ENCODE measurements around the gene PNPLA7. TPM values are rescaled to one million over a fixed set of nuclear protein-coding genes. Genes with fewer than 3 reads are reported as not detected.

The PNPLA7 gene
- total RNA-seq, 1 donor, result 2.3 TPM

DNA sequence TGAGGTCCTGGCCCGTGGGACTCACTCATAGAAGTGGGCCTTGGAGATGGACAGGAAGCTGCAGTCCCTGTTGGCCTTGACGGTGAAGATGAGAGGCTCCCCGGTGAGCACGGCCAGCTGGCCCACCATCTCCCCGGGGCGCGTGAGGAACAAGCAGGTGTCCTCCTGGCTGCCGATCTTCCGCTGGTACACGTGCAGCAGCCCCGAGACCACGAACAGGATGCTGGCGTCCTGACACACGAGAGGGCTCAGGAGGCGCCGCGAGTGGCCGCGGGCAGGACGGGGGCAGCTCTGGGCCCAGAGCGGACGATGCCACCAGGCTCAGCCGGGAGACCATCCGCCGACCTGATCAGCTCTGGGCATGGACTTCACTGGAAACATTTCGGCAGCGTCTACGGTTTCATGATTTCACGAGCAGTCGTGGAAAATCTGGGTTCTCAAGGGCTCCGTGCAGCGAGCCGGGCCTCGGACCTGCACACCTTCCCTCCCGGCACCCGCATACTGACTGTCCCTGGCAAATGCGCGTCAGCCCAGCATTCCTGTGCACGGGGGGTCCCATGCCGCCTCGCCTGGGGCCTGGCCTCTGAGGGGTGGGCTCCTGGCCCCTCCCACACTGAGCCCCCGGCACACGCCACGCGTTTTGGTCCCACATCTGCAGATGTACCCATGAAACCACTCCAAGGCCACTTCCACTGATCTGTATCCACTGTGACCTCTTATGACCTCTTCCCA is 49.4 kb downstream of the PNPLA7 start:
- Histone ChIP-seq H3K27me3 (ENCODE audit: insufficient read depth, low read length) (no peaks in the 10 kb centered on the region), H3K9me3 (ENCODE audit: low read depth, low read length) (no peaks in the 10 kb centered on the region), H3K4me3 (ENCODE audit: low read length) (no peak overlapping the region), H3K4me1 (ENCODE audit: insufficient read depth, low read length) (no peaks in the 10 kb centered on the region)

DNA sequence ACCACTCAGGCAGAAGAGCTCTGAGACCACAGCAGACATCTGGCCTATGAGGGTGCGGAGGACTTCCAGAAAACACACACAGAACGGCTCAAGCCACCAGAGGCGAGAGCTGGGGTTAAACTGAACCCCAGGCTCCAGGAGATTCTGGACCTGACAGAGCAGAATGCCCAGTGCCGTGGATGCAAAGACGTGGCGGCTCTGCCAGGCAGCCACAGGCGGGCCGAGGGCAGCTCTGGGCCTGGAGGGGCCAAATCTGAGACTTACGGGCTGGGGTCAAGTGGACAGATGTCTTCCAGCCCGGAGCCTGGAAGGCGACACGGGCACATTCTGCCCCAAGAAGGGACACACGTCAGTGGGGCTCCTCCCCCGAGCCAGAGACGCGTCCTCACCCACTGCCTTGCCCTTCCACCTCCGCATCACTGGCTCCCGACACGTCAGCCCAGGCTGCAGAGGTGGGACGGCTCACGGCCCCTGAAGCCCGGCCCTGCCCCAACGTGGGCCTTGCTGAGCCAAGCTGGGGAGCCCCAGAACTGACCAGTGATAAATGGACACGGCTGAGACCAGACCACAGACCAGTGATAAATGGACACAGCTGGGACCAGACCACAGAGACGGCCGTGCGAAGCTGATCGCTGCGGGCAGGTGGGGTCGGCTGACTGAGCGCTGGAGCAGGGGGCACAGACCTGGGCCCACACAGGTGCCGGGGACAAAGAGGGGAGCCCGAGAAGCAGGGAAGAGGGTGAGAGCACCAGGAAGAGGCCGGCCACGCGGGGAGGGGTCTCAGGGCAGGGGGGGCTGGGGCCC is 50.1 kb downstream of the PNPLA7 start:
- no peaks in the 10 kb centered on the region for H3K4me1 ChIP-seq (ENCODE audit: insufficient read depth, low read length)
- H3K4me3 ChIP-seq (ENCODE audit: low read length), result no peak overlapping the region
- H3K9me3 ChIP-seq (ENCODE audit: low read depth, low read length), result no peaks in the 10 kb centered on the region
- no peaks in the 10 kb centered on the region for H3K27me3 ChIP-seq (ENCODE audit: insufficient read depth, low read length)

DNA sequence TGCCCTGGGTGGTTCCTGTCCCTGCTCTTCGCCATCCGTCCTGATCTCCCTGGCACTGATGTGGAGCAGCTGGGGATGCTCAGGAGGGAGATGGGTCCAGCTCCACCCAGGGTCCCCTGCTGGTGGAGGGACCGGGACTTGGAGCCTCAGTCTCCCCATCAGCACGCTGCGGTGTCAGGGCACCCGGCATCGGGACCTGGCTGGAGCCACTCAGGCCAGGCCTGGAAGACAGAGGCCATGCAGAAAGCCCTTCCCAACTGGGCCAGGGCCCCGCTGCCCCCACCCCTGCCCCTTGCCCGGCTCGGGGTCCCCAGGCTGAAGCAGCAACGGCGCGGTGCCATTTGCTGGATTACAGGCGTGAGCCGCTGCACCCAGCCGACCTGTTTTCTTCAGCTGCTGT is 50.8 kb downstream of the PNPLA7 start:
- H3K9me3 ChIP-seq (ENCODE audit: low read depth, low read length), result no peaks in the 10 kb centered on the region
- no peaks in the 10 kb centered on the region for H3K27me3 ChIP-seq (ENCODE audit: insufficient read depth, low read length)
- H3K4me1 ChIP-seq (ENCODE audit: insufficient read depth, low read length), result peaks cover 2% of the 10 kb centered on the region
- H3K4me3 ChIP-seq (ENCODE audit: low read length), result no peak overlapping the region

DNA sequence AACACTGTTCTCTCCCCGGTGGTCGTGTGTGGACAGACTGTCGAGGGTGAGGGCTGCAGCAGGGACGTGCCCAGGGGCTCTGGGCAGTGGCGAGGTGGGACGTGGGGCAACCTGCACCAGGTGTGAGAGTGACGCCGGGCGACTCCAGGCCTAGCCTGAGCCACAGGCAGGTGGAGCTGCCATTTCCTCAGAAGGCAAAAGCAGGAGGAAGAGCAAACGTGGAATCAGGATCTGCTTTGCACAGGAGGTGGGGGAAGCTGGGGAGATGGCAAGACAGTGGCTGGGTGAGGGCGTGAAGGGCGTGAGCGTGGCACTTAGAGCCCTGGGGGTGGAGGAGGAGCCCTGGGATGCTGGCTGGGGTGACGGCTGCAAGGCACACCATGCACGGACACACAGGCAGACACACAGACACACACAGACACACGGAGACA is 51.5 kb downstream of the PNPLA7 start:
- peaks cover 9% of the 10 kb centered on the region for H3K4me1 ChIP-seq (ENCODE audit: insufficient read depth, low read length)
- H3K27me3 ChIP-seq (ENCODE audit: insufficient read depth, low read length), result no peaks in the 10 kb centered on the region
- no peaks in the 10 kb centered on the region for H3K9me3 ChIP-seq (ENCODE audit: low read depth, low read length)
- no peak overlapping the region for H3K4me3 ChIP-seq (ENCODE audit: low read length)

DNA sequence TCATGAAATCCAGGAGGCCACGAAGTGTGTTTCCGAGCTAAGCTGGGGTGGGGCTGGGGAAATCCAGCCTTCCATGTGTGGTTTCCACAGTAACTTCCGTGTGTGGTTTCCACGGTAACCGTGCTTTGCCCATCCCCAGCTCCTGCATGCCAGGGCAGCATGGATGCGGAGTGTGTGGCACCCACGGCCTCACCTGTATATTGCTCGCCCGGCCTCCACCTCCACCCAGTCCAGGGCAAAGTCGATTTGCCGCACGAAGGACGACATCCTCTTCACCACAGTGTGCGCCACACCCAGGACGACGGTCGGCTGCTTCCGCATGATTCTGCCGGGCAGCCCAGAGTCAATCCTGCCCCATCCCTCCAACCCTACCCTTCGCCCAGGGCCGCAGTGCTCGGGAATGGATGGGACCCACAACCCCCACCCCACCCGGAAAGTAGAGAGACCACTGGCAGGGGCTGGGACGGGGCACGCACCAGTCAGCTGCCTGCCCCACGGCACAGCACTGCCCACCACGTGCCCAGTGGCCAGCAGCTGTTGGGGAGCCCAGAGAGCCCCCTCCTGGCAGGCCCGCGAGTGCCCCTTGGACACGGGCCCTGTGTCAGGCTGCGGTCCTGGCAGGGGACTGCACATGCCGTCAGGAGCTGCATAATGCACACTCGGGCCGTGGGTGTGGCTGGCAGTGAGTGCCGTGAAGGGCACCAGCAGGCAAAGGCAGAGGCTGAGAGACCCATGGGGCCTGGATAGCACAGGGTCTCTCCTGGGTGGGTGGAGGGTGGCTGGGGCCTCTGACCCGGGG is 52.1 kb downstream of the PNPLA7 start:
- no peaks in the 10 kb centered on the region for H3K9me3 ChIP-seq (ENCODE audit: low read depth, low read length)
- H3K4me1 ChIP-seq (ENCODE audit: insufficient read depth, low read length), result peaks cover 13% of the 10 kb centered on the region
- no peaks in the 10 kb centered on the region for H3K27me3 ChIP-seq (ENCODE audit: insufficient read depth, low read length)
- H3K4me3 ChIP-seq (ENCODE audit: low read length), result no peak overlapping the region

DNA sequence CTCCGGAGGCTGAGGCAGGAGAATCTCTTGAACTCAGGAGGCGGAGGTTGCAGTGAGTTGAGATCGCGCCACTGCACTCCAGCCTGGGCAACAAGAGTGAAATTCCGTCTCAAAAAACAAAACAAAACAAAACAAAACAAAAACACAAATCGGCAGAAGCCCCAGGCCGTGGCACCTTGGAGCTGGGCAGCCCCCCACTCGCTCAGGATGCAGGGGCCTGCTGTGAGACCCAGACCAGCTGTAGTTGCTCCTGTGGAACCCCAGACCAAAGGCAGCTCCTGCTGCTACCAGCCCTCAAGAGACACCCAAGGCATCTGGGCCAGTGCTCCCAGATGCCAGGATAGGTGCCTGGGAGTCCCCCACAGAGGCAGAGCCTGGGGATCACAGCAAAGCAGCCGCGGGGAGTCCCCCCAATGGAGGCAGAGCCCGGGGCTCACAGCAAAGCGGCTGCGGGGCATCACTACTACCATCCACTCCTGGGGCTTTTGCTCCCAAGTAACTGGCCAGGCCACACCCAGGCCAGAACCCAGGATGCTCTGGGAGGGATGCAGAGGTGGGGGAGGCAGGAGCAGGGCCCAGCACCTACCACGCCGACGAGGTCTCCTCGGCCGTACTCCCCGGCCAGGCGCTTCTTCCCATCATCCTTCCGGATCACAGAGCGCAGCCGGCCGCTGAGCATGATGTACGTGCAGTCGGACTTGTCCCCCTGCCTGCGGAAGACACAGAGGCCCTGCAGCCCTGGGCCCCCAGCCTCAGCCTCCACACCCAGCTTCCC is 53.4 kb downstream of the PNPLA7 start:
- Histone ChIP-seq H3K9me3 (ENCODE audit: low read depth, low read length) (no peaks in the 10 kb centered on the region), H3K27me3 (ENCODE audit: insufficient read depth, low read length) (no peaks in the 10 kb centered on the region), H3K4me1 (ENCODE audit: insufficient read depth, low read length) (peaks cover 13% of the 10 kb centered on the region)

DNA sequence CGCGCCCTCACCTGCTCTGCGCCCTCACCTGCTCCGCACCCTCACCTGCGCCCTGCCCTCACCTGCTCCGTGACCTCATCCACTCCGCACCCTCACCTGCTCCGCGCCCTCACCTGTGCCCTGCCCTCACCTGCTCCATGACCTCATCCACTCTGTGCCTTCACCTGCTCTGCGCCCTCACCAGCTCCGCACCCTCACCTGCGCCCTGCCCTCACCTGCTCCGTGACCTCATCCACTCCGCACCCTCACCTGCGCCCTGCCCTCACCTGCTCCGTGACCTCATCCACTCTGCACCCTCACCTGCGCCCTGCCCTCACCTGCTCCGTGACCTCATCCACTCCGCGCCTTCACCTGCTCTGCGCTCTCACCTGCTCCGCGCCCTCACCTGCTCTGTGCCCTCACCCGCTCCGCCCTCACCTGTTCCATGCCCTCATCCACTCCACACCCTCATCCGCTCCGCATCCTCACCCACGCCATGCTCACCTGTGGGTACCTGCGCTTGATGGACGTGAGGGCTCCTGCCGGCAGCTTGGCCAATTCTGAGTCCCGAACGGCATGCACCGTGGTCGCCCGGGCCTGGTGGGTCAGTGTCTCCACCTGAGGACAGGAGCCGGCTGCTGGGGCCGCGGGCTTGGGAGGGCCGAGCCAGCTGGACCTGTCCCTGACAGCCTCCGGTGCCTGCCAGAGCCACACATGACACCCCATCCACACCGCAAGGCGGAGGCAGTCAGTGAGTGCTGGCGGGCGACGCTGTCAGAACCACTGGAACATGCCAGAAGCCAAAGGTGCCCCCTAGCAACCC is 55.5 kb downstream of the PNPLA7 start:
- no peak overlapping the region for H3K4me3 ChIP-seq (ENCODE audit: low read length)
- H3K9me3 ChIP-seq (ENCODE audit: low read depth, low read length), result no peaks in the 10 kb centered on the region

More for the DNA sequence above, 53.4 kb downstream of the PNPLA7 start:
- H3K4me3 ChIP-seq (ENCODE audit: low read length), result no peak overlapping the region

DNA sequence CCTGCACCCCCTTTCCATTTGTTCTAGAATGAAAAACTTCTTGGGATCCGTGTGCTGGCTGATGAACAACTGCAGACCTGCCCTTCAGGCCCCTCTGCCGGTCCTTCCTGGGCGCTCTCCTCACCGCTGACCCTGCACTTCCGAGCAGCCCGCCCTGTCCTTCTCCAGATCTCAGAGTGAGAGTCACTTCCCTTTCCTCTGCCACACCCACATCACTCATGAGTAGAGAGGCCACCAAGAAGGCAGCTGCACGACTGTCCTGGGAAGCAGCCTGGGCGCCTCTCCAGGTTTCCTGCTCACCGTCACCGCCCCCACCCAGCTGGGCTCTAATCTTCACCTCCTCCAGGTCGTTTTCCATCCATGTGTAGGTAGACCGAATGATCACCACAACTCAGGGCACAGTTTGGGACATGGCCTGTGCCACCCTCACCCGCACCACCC is 56.1 kb downstream of the PNPLA7 start:
- Histone ChIP-seq H3K27me3 (ENCODE audit: insufficient read depth, low read length) (no peaks in the 10 kb centered on the region), H3K4me3 (ENCODE audit: low read length) (no peak overlapping the region), H3K4me1 (ENCODE audit: insufficient read depth, low read length) (peaks cover 13% of the 10 kb centered on the region), H3K9me3 (ENCODE audit: low read depth, low read length) (no peaks in the 10 kb centered on the region)

More for the DNA sequence above, 55.5 kb downstream of the PNPLA7 start:
- Histone ChIP-seq H3K27me3 (ENCODE audit: insufficient read depth, low read length) (no peaks in the 10 kb centered on the region), H3K4me1 (ENCODE audit: insufficient read depth, low read length) (peaks cover 13% of the 10 kb centered on the region)

DNA sequence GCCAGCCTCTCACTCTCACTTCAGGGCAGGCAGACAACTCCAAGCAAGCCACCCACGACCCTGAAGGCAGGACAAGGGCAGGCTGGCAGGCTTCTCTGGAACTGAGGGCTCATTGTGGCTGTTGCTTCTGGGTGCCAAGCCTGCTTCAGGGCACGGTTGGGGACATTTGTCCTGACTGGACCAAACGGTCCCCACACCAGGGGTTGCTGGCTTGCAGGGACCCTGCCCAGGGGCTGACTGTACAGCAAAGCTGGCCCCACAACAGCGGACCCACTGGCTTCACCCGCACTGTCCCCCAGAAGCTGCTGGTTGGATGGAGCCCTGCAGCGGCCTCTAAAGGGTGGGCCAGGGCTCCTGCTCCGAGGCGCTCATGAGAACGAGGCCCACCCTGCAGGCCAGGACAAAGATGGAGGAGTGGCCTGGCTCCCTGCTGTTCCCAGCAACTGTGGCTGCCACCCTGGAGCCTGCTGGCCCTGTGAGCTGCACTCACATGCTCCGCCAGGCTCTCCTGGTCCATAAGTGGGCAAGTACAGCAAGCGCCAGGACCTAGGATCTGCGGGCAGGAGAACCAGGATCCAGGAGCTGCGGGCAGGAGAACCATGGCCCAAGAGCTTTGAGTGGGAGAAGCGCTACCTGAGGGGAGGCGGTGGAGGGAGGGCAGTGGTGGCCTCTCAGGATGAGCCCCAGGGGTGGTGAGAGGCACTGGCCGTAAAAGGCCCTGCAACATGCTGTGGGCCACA is 56.7 kb downstream of the PNPLA7 start:
- Histone ChIP-seq H3K4me1 (ENCODE audit: insufficient read depth, low read length) (peaks cover 13% of the 10 kb centered on the region), H3K27me3 (ENCODE audit: insufficient read depth, low read length) (no peaks in the 10 kb centered on the region), H3K9me3 (ENCODE audit: low read depth, low read length) (no peaks in the 10 kb centered on the region), H3K4me3 (ENCODE audit: low read length) (no peak overlapping the region)

DNA sequence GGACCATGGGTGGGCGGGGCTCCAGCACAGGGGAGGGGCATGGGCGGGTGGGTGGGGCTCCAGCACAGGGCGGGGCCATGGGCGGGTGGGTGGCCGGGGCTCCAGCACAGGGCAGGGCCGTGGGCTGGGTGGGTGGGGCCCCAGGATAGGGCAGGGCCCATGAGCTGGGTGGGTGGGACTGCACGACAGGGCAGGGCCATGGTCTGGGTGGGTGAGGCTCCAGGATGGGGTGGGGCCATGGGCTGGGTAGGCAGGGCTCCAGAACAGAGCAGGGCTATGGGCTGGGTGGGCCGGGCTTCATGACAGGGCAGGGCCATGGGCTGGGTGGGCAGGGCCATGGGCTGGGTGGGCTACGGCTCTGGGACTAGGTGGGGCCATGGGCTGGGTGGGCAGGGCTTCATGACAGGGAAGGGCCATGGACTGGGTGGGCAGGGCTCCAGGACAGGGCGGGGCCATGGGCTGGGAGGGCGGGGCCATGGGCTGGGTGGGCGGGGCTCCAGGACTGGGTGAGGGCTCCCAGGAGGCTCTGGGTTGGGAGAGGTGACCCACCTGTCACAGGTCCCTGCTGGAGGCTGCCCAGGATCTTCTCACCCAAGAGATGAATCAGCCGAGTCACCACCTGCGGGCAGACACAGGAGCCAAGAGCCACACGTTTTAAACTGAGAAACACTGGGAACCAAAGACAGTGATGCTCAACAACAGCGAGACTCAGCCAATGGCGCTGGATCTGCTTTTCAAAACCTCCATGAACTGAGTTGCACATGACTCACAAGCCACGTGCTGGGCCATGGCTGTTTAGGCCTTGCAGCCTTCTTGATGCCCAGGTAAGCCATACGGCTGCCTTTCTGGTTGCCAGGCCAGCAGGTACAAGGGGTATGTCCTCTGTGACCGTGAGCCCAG is 57.5 kb downstream of the PNPLA7 start:
- H3K4me1 ChIP-seq (ENCODE audit: insufficient read depth, low read length), result peaks cover 13% of the 10 kb centered on the region

DNA sequence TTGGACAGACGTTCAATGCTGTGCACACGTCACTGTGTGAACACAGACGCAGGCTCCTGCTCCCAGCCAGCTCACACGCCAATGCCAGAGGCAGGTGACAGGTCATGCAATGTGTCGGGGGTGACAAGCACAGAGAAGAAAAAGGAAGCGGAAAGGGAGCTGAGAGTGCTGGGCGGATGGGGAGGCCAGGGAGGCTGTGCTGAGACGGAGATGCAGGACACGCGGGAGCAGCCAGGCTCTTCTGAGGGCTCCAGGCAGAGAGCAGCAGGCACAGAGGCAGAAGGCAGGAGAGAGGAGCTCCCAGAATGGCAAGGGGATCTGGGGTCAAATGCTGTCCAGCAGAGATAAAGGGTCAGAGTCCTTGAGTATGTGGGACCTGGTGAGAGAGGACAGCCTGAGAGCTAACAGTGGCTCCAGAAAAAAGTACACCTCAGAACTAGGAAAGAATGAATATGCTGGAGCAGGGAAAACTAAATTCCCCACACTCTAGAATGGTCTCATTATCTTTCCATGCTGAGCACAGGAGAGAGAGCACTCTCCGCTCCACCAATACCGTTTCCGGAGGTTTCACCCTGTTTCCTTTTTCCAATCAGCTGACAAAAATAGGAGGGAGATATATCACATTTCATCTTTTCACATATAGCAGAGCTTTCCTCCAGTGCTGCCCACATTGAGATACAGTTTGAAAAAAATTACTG is 58.3 kb downstream of the PNPLA7 start:
- Histone ChIP-seq H3K4me1 (ENCODE audit: insufficient read depth, low read length) (peaks cover 13% of the 10 kb centered on the region), H3K4me3 (ENCODE audit: low read length) (no peak overlapping the region), H3K9me3 (ENCODE audit: low read depth, low read length) (no peaks in the 10 kb centered on the region), H3K27me3 (ENCODE audit: insufficient read depth, low read length) (no peaks in the 10 kb centered on the region)

More for the DNA sequence above, 57.5 kb downstream of the PNPLA7 start:
- H3K27me3 ChIP-seq (ENCODE audit: insufficient read depth, low read length), result no peaks in the 10 kb centered on the region
- no peaks in the 10 kb centered on the region for H3K9me3 ChIP-seq (ENCODE audit: low read depth, low read length)
- H3K4me3 ChIP-seq (ENCODE audit: low read length), result no peak overlapping the region

DNA sequence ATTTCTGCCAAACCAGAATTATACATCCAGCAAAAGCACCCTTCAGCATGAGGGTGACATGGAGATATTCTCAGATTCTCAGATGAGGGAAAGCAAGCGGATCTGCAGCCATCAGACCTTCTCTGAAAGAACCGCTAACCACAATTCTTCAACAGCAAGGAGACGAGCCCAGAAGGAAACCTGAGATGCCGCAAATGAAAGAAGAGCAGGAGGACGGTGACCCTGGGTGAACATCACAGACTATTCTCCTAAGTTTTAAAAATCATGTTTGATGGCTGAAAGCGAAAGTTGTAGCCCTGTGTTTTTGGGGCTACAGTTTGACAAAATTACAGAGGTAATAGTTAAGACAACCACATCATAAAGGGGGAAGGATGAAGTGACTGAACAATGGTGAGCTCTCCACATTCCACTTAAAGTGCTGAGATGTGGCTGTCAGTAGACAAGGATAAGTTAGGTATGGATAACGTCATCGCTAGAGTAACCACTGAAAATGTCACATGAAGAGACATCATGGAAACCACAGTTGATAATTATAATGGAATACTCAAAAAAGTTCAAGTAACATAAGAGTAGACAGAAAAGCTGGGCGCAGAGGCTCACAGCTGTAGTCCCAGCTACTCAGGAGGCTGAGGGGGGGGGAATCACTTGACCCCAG is 59.5 kb downstream of the PNPLA7 start:
- peaks cover 13% of the 10 kb centered on the region for H3K4me1 ChIP-seq (ENCODE audit: insufficient read depth, low read length)
- H3K27me3 ChIP-seq (ENCODE audit: insufficient read depth, low read length), result no peaks in the 10 kb centered on the region
- no peak overlapping the region for H3K4me3 ChIP-seq (ENCODE audit: low read length)
- no peaks in the 10 kb centered on the region for H3K9me3 ChIP-seq (ENCODE audit: low read depth, low read length)

All from mononuclear cell (primary cell).